Activated T-helper 9 cell treated with anti-CD3 and anti-CD28 coated beads, Interleukin-2, amount 50 U/mL, for 16 hours (primary cell): ENCODE measurements around the gene RTP5.
A peak's percentile ranks its signal among the peaks of the same experiment; 100 is the strongest.

Experiments used
- DNase-seq: peaks from one replicate; pipeline ENCODE4 v3.0.0-alpha.2; 2020; ENCODE audit warnings: low read depth

The RTP5 gene

GRCh38 chr2:241857572-241858121 lies 11.9 kb upstream of the RTP5 start:
- no peak for DNase-seq

- peak; percentile 66 for DNase-seq
Measured at GRCh38 chr2:241858206-241859016, 11.1 kb upstream of the RTP5 start, which contains the start of gene PDCD1. Gene PDCD1, minus strand, starts transcription at chr2:241858894. Its CDS starts 56 bp downstream, at chr2:241858838.

GRCh38 chr2:241859017-241859435 lies 10.5 kb upstream of the RTP5 start:
- no peak for DNase-seq

DNA sequence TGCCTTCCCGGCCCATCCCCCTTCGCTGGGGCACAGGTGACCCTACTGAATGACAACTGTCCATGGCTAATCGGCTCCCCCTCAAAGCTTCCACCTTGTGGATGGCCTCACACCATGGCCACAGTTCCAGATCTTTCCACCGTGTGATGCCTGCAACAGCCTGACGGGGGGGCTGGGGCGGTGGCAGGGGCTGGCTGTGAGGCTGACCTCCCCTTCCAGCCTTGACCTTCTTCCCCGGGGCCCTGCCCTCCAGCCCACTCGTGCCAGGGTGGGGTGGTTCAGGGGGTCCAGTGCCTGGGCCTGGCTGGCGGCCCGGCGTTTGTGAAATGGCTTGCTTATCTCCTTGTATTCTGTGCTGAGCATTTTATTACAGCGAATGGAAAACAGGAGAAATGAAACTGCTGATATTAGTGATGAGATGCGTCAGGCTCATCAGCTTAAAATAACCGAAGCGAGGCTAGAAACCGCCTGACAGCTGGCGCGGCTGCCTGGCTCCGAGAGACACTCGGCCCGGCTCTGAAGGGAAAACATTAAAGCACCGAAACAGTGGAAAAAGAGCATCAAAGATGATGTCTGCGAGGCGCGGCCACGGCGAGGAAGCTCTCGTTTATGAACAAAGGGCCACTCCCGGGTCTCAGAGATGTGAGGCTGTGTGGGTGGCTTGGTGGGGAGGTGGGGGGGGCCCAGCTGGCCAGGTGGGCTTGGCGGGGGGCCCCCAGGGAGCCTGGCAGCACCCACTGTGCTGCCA lies 9.9 kb upstream of the RTP5 start:
- DNase-seq, result peak; percentile 60

DNA sequence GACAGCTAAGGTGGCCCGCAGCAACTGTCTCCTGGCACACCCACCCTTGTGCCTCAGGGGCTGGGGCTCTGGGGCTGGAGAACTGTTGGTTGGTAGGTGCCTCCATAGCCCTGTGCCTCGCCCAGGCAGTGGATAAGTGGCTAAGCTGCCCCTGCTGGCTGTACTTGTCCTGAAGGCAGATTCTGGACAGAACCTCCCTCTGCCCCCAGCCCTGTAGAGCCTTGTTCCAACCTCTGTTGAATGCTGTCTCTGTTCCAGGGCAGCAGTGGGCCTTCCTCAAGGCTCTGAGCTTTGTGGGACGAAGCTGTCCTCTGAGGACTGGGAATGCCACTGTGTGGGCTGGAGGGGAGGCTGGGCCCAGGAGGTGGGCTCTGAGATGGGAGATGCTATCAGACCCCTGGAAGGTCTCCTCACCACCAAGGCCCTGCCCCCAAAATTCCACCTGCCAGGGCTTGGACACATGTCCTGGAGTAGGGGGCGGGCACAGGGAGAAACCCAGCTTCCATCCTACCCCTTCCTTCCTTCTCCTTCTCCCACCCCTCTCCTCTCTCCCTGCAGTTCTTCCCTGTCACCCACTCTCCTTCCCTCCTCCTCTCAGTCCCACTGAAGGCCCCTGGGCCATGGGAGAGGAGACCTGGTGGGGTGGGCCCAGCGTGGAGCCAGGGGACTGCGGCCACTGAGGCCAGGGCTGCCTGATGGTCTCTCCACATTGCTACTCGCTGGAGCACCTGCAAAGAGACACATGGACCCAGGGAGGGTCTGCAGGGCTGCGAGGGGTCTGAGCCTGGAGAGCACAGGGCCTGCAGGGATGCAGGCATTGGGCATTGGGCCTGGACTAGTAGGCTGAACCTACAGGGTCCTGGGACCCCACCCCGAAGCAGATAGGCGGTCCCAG lies 9.1 kb upstream of the RTP5 start:
- DNase-seq, result no peak

DNA sequence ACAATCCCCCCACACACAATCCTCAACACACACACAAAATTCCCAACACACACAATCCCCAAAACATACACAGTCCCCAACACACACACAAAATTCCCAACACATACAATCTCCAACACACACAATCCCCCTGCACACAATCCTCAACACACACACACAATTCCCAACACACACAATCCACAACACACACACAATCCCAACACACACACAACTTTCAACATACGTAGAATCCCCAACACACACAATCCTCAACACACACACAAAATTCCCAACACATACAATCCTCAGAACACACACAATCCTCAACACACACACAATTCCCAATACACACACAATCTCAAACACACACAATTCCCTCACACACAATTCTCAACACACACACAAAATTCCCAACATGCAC lies 8.3 kb upstream of the RTP5 start:
- DNase-seq, result no peak

DNA sequence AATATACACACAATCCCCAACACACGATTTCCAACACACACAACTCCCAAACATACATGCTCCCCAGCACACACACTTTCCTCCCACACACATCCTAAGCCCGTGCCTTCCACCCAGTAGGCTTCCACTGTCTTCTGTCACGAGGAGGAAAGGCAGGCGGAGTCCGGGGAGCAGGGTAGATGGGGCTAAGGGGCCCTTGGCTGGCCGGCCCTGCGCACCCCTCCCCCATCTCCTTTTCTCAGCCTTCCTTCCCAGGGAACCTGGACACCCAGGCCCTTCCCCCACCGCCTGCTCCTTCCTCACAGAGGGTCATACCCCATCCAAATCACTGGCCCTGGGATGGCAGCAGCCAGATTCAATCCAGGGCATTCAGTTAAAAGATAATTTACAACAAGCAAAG lies 7.4 kb upstream of the RTP5 start:
- DNase-seq, result no peak

- no peak for DNase-seq
Measured at GRCh38 chr2:241862775-241863535, 6.6 kb upstream of the RTP5 start.

GRCh38 chr2:241863536-241863954 lies 6.0 kb upstream of the RTP5 start:
- peak; percentile 59 for DNase-seq

- no peak for DNase-seq
Measured at GRCh38 chr2:241864168-241864849, 5.2 kb upstream of the RTP5 start.

GRCh38 chr2:241864850-241865213 lies 4.7 kb upstream of the RTP5 start:
- DNase-seq, result no peak

DNA sequence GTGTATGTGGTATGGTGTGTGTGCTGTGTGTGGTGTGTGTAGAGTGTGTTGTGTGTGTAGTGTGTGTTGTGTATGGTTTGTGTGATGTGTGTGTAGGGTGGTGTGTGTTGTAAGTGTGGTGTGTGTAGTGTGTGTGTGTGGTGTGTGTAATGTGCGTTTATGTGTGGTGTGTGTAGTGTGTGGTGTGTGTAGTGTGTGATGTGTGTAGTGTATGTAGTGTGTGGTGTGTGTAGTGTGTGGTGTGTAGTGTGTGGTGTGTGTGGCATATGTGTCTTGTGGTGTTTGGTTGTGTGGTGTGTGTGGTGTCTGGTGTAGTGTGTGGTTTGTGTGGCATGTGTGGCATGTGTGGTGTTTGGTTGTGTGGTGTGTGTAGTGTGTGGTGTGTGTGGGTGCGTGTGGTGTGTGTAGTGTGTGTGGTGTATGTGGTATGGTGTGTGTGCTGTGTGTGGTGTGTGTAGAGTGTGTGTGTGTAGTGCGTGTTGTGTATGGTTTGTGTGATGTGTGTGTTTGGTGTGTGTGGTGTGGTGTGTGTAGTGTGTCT lies 4.0 kb upstream of the RTP5 start:
- DNase-seq, result no peak

DNA sequence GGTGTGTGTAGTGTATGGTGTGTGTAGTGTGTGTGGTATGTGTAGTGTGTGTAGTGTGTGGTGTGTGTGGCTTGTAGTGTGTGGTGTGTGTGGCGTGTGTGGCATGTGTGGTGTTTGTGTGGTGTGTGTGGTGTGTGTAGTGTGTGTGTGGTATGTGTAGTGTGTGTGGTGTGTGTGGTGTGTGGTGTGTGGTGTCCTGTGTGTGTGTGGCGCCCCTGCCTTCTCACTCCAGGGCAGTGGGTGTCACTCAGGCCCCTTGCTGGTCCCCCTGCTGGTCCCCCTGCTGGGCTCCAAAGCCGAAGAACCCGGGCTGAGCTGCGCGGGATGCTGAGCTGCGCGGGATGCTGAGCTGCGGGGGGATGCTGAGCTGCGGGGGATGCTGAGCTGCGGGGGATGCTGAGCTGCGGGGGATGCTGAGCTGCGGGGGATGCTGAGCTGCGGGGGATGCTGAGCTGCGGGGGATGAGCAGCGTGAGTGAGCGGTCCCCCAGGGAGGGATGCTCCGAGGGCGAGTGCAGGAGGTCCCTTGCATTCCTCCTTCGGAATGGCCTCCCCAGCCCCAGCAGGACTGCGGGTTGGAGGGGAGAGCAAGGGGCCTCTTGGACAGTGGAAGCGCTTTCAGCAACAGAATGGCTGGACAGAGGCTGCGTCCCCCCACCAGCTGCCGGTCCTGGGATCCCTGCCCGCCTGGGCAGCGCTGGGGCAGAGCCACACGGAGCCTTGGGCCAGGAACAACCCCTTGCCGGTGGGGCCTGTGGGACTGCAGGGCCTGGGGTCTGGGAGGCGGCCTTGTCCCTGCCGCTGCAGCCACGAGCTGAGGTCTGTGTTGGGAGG lies 3.4 kb upstream of the RTP5 start:
- no peak for DNase-seq

- DNase-seq, result no peak
Measured at GRCh38 chr2:241866790-241867645, 2.5 kb upstream of the RTP5 start.

DNA sequence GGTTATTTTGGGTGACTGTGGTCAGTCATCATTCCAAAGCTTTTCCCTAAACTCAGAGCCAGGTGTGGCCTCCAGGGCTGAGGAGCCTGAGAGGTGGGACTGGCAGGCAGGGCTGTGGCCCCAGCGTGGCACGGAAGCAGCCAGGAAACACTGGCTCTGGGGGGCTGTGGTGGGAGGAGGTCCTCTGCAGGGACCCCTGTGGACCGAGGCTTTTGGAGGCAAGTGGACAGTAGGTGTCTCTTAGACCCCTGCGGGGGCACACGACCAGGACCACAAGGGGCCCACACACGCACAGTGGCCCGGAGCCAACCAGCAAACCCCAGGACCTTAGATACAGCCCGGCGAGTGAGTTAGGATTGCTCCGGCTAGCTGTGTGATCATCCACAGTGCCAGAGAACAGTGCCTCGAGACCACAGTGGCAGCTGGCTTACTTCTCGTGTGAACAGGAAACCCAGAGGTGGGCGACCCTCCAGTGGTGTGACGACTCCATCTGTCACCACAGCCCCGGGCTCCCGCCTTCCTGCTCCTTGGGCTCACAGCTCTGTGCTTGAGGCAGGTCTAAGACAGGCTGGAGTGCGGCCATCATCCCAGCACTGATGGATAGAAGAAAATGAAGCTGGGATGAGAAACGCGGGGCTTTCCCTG lies 1.6 kb upstream of the RTP5 start:
- no peak for DNase-seq

DNA sequence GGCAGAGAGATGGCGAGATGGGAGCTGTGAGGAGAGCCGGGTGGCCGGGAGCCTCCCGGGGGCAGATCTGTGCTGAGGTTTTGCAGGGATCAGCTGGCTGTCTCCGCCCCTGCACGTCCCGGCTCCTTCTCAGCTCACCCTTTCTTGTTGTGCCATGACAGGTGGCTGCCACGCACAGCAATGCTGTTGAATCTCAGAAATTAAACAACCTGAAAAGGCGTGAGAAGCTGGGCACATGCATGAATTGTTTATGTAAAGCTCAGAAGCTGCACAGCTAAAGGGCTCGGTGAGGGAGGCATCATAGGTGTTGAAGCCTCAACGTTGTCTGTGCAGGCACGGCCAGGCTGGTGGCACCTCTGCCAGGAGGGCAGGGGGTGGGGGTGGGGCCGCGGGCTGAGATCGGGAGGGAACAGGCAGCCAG lies 858 bp upstream of the RTP5 start:
- DNase-seq, result no peak

DNA sequence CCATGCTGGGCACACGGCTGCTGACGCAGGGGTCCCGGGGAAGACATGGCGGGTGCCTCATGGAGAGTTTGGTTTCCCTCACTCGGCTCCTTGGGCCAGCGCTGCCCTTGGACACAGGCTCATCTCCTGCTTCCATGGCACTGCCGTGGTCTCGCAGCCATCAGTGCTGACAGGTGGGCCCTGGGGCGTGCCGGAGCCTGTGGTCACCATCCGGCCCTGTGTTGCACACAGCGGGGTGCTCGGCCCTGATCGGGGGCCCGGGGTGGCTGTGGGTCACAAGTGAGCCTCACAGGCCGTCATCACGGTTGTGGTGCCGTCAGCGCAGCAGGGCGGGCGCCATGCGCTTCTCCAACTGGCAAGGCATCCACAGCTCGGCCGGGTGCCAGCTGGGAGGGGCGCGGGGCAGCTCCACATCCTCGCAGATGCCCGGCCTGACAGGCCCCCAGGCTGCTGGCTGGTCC lies 582 bp downstream of the RTP5 start:
- no peak for DNase-seq
